WTC11 (cell line): ENCODE data around the gene ACP4. TPM values are rescaled to one million over a fixed set of nuclear protein-coding genes. Genes with fewer than 3 reads are reported as not detected.

Experiments used
- ATF1 ChIP-seq: sonication (generic); formaldehyde crosslinking; IDR thresholded peaks from 2 replicates; pipeline ENCODE4 v1.8.1; 2023; ENCODE audit warnings: mild to moderate bottlenecking, moderate library complexity, missing genetic modification reagents
- JAZF1 ChIP-seq: fragments of 250-450 bp; sonication (Bioruptor Pico); IDR thresholded peaks from 2 replicates; pipeline ENCODE4 v1.9.0; 2021; ENCODE audit warnings: moderate library complexity, mild to moderate bottlenecking, inconsistent platforms
- NFATC4 ChIP-seq: fragments of 250-450 bp; sonication (Bioruptor Pico); IDR thresholded peaks from 2 replicates; pipeline ENCODE4 v1.9.0; 2021; ENCODE audit warnings: mild to moderate bottlenecking
- NFE2L1 ChIP-seq: sonication (generic); formaldehyde crosslinking; IDR thresholded peaks from 2 replicates; pipeline ENCODE4 v1.8.1; 2023; ENCODE audit warnings: missing genetic modification reagents
- NFYB ChIP-seq: sonication (generic); formaldehyde crosslinking; conservative IDR thresholded peaks from 2 replicates; pipeline ENCODE4 v1.8.0; 2022; ENCODE audit warnings: low read depth, missing genetic modification reagents
- TEAD1 ChIP-seq: sonication (generic); formaldehyde crosslinking; IDR thresholded peaks from 2 replicates; pipeline ENCODE4 v1.8.0; 2022; ENCODE audit warnings: mild to moderate bottlenecking, missing genetic modification reagents
- TEAD4 ChIP-seq: sonication (generic); formaldehyde crosslinking; IDR thresholded peaks from 2 replicates; pipeline ENCODE4 v1.8.0; 2022; ENCODE audit warnings: mild to moderate bottlenecking, missing genetic modification reagents
- total RNA-seq: library from RNA; stranded (reverse); gene quantifications from 3 replicates; pipeline ENCODE4 v1.2.3, GENCODE V29; 2021
- TF ChIP-seq, protein P1 (sequence below): sonication (generic); formaldehyde crosslinking; IDR thresholded peaks from 2 replicates; pipeline ENCODE4 v1.8.0; 2023; ENCODE audit warnings: missing genetic modification reagents, mild to moderate bottlenecking, borderline replicate concordance
- TF ChIP-seq, protein P2 (sequence below): fragments of 200-600 bp; IDR thresholded peaks from 2 replicates; pipeline ENCODE4 v1.8.0; 2022; ENCODE audit warnings: antibody characterized with exemption
- TF ChIP-seq, protein P3 (sequence below): fragments of 250-450 bp; sonication (Bioruptor Pico); IDR thresholded peaks from 2 replicates; pipeline ENCODE4 v1.9.0; 2021; ENCODE audit warnings: mild to moderate bottlenecking
- TF ChIP-seq, protein P4 (sequence below): sonication (generic); formaldehyde crosslinking; IDR thresholded peaks from 2 replicates; pipeline ENCODE4 v1.8.1; 2022; ENCODE audit warnings: low read depth, mild to moderate bottlenecking, moderate library complexity, missing genetic modification reagents, borderline replicate concordance
- TF ChIP-seq, protein P5 (sequence below): sonication (generic); formaldehyde crosslinking; IDR thresholded peaks from 2 replicates; pipeline ENCODE4 v1.8.1; 2023; ENCODE audit warnings: mild to moderate bottlenecking, missing genetic modification reagents, borderline replicate concordance
- TF ChIP-seq, protein P6 (sequence below): fragments of 250-450 bp; sonication (Bioruptor Pico); IDR thresholded peaks from 2 replicates; pipeline ENCODE4 v1.9.0; 2021; ENCODE audit warnings: mild to moderate bottlenecking, borderline replicate concordance
- TF ChIP-seq, protein P7 (sequence below): sonication (generic); formaldehyde crosslinking; IDR thresholded peaks from 2 replicates; pipeline ENCODE4 v1.8.0; 2022; ENCODE audit warnings: missing genetic modification reagents

The ACP4 gene
- total RNA-seq, 1 experiment from 2014 or later: not detected

DNA sequence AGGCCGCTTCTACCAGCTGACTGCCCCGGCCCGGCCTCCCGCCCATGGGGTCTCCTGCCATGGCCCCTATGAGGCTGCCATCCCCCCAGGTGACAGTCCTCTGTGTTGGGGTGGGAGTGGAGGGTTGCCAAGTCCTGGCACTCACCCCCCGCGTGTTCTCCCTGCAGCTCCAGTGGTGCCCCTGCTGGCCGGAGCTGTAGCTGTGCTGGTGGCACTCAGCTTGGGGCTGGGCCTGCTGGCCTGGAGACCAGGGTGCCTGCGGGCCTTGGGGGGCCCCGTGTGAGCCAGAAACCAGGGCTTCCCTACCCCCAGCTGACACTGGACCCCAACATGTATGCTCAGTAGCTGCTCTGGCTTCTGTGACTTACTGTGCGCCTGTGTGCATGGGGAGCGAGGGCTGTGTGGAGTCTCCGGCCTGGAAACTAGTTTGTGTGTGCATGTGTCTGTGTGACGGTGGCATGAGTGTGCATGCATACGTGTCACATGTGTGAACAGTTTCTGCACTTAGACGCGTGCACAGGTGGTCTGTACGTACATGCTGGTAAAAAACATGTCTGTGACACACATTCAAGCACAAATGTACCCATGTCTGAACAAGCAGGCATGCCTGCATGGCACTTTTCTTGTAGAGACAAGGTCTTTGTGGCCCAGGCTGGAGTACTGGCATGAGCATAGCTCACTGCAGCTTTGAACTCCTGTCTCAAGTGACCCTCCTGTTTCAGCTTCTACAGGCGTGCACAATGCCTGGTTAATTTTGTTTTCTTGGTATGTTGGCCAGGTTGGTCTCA lies 4.9 kb downstream of the ACP4 start (continued):
- TF ChIP-seq, protein P1, sequence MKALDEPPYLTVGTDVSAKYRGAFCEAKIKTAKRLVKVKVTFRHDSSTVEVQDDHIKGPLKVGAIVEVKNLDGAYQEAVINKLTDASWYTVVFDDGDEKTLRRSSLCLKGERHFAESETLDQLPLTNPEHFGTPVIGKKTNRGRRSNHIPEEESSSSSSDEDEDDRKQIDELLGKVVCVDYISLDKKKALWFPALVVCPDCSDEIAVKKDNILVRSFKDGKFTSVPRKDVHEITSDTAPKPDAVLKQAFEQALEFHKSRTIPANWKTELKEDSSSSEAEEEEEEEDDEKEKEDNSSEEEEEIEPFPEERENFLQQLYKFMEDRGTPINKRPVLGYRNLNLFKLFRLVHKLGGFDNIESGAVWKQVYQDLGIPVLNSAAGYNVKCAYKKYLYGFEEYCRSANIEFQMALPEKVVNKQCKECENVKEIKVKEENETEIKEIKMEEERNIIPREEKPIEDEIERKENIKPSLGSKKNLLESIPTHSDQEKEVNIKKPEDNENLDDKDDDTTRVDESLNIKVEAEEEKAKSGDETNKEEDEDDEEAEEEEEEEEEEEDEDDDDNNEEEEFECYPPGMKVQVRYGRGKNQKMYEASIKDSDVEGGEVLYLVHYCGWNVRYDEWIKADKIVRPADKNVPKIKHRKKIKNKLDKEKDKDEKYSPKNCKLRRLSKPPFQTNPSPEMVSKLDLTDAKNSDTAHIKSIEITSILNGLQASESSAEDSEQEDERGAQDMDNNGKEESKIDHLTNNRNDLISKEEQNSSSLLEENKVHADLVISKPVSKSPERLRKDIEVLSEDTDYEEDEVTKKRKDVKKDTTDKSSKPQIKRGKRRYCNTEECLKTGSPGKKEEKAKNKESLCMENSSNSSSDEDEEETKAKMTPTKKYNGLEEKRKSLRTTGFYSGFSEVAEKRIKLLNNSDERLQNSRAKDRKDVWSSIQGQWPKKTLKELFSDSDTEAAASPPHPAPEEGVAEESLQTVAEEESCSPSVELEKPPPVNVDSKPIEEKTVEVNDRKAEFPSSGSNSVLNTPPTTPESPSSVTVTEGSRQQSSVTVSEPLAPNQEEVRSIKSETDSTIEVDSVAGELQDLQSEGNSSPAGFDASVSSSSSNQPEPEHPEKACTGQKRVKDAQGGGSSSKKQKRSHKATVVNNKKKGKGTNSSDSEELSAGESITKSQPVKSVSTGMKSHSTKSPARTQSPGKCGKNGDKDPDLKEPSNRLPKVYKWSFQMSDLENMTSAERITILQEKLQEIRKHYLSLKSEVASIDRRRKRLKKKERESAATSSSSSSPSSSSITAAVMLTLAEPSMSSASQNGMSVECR (CRISPR knock-in tag): 0 out of 2 replicates have a peak, but pooled peaks have one; percentile 6
- TF ChIP-seq, protein P2, sequence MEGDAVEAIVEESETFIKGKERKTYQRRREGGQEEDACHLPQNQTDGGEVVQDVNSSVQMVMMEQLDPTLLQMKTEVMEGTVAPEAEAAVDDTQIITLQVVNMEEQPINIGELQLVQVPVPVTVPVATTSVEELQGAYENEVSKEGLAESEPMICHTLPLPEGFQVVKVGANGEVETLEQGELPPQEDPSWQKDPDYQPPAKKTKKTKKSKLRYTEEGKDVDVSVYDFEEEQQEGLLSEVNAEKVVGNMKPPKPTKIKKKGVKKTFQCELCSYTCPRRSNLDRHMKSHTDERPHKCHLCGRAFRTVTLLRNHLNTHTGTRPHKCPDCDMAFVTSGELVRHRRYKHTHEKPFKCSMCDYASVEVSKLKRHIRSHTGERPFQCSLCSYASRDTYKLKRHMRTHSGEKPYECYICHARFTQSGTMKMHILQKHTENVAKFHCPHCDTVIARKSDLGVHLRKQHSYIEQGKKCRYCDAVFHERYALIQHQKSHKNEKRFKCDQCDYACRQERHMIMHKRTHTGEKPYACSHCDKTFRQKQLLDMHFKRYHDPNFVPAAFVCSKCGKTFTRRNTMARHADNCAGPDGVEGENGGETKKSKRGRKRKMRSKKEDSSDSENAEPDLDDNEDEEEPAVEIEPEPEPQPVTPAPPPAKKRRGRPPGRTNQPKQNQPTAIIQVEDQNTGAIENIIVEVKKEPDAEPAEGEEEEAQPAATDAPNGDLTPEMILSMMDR: no peak
- peak; percentile 41; the same call in 1 of the 2 replicates for TF ChIP-seq NFATC4
- TF ChIP-seq ATF1 (CRISPR knock-in tag): peak; percentile 84; the same call in 1 of the 2 replicates
- TF ChIP-seq, protein P3, sequence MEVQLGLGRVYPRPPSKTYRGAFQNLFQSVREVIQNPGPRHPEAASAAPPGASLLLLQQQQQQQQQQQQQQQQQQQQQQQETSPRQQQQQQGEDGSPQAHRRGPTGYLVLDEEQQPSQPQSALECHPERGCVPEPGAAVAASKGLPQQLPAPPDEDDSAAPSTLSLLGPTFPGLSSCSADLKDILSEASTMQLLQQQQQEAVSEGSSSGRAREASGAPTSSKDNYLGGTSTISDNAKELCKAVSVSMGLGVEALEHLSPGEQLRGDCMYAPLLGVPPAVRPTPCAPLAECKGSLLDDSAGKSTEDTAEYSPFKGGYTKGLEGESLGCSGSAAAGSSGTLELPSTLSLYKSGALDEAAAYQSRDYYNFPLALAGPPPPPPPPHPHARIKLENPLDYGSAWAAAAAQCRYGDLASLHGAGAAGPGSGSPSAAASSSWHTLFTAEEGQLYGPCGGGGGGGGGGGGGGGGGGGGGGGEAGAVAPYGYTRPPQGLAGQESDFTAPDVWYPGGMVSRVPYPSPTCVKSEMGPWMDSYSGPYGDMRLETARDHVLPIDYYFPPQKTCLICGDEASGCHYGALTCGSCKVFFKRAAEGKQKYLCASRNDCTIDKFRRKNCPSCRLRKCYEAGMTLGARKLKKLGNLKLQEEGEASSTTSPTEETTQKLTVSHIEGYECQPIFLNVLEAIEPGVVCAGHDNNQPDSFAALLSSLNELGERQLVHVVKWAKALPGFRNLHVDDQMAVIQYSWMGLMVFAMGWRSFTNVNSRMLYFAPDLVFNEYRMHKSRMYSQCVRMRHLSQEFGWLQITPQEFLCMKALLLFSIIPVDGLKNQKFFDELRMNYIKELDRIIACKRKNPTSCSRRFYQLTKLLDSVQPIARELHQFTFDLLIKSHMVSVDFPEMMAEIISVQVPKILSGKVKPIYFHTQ (CRISPR knock-in tag): peak; percentile 64
- TF ChIP-seq, protein P4, sequence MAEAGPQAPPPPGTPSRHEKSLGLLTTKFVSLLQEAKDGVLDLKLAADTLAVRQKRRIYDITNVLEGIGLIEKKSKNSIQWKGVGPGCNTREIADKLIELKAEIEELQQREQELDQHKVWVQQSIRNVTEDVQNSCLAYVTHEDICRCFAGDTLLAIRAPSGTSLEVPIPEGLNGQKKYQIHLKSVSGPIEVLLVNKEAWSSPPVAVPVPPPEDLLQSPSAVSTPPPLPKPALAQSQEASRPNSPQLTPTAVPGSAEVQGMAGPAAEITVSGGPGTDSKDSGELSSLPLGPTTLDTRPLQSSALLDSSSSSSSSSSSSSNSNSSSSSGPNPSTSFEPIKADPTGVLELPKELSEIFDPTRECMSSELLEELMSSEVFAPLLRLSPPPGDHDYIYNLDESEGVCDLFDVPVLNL: peak; percentile 60; the same call in 1 of the 2 replicates
- TF ChIP-seq TEAD4 (CRISPR knock-in tag): no peak
- peak; percentile 18; the same call in 1 of the 2 replicates for TF ChIP-seq TEAD1
- TF ChIP-seq, protein P5, sequence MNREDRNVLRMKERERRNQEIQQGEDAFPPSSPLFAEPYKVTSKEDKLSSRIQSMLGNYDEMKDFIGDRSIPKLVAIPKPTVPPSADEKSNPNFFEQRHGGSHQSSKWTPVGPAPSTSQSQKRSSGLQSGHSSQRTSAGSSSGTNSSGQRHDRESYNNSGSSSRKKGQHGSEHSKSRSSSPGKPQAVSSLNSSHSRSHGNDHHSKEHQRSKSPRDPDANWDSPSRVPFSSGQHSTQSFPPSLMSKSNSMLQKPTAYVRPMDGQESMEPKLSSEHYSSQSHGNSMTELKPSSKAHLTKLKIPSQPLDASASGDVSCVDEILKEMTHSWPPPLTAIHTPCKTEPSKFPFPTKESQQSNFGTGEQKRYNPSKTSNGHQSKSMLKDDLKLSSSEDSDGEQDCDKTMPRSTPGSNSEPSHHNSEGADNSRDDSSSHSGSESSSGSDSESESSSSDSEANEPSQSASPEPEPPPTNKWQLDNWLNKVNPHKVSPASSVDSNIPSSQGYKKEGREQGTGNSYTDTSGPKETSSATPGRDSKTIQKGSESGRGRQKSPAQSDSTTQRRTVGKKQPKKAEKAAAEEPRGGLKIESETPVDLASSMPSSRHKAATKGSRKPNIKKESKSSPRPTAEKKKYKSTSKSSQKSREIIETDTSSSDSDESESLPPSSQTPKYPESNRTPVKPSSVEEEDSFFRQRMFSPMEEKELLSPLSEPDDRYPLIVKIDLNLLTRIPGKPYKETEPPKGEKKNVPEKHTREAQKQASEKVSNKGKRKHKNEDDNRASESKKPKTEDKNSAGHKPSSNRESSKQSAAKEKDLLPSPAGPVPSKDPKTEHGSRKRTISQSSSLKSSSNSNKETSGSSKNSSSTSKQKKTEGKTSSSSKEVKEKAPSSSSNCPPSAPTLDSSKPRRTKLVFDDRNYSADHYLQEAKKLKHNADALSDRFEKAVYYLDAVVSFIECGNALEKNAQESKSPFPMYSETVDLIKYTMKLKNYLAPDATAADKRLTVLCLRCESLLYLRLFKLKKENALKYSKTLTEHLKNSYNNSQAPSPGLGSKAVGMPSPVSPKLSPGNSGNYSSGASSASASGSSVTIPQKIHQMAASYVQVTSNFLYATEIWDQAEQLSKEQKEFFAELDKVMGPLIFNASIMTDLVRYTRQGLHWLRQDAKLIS: peak; percentile 87
- peak; percentile 84; the same call in 1 of the 2 replicates for TF ChIP-seq NFE2L1 (CRISPR knock-in tag)
- TF ChIP-seq, protein P6, sequence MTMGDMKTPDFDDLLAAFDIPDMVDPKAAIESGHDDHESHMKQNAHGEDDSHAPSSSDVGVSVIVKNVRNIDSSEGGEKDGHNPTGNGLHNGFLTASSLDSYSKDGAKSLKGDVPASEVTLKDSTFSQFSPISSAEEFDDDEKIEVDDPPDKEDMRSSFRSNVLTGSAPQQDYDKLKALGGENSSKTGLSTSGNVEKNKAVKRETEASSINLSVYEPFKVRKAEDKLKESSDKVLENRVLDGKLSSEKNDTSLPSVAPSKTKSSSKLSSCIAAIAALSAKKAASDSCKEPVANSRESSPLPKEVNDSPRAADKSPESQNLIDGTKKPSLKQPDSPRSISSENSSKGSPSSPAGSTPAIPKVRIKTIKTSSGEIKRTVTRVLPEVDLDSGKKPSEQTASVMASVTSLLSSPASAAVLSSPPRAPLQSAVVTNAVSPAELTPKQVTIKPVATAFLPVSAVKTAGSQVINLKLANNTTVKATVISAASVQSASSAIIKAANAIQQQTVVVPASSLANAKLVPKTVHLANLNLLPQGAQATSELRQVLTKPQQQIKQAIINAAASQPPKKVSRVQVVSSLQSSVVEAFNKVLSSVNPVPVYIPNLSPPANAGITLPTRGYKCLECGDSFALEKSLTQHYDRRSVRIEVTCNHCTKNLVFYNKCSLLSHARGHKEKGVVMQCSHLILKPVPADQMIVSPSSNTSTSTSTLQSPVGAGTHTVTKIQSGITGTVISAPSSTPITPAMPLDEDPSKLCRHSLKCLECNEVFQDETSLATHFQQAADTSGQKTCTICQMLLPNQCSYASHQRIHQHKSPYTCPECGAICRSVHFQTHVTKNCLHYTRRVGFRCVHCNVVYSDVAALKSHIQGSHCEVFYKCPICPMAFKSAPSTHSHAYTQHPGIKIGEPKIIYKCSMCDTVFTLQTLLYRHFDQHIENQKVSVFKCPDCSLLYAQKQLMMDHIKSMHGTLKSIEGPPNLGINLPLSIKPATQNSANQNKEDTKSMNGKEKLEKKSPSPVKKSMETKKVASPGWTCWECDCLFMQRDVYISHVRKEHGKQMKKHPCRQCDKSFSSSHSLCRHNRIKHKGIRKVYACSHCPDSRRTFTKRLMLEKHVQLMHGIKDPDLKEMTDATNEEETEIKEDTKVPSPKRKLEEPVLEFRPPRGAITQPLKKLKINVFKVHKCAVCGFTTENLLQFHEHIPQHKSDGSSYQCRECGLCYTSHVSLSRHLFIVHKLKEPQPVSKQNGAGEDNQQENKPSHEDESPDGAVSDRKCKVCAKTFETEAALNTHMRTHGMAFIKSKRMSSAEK (CRISPR knock-in tag): peak; percentile 73
- TF ChIP-seq, protein P7, sequence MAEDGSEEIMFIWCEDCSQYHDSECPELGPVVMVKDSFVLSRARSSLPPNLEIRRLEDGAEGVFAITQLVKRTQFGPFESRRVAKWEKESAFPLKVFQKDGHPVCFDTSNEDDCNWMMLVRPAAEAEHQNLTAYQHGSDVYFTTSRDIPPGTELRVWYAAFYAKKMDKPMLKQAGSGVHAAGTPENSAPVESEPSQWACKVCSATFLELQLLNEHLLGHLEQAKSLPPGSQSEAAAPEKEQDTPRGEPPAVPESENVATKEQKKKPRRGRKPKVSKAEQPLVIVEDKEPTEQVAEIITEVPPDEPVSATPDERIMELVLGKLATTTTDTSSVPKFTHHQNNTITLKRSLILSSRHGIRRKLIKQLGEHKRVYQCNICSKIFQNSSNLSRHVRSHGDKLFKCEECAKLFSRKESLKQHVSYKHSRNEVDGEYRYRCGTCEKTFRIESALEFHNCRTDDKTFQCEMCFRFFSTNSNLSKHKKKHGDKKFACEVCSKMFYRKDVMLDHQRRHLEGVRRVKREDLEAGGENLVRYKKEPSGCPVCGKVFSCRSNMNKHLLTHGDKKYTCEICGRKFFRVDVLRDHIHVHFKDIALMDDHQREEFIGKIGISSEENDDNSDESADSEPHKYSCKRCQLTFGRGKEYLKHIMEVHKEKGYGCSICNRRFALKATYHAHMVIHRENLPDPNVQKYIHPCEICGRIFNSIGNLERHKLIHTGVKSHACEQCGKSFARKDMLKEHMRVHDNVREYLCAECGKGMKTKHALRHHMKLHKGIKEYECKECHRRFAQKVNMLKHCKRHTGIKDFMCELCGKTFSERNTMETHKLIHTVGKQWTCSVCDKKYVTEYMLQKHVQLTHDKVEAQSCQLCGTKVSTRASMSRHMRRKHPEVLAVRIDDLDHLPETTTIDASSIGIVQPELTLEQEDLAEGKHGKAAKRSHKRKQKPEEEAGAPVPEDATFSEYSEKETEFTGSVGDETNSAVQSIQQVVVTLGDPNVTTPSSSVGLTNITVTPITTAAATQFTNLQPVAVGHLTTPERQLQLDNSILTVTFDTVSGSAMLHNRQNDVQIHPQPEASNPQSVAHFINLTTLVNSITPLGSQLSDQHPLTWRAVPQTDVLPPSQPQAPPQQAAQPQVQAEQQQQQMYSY (CRISPR knock-in tag): no peak
- no peak for TF ChIP-seq NFYB
- TF ChIP-seq JAZF1: no peak
